Thyroid gland (tissue), 4 donors: ENCODE data around the gene SETMAR.

ENCODE experiments used
- CTCF ChIP-seq, 6 experiments: fragments of 200-600 bp in 3 of 6; fragments of 450-650 bp in 3 of 6; sonication (generic) in 3 of 6; IDR thresholded peaks; one replicate each; pipeline ENCODE4 v1.5.1; 2016 to 2019; ENCODE audit warnings: antibody characterized with exemption in 6 of 6, mild to moderate bottlenecking in 2 of 6, inconsistent platforms in 1 of 6, moderate library complexity in 1 of 6
- POLR2A ChIP-seq, 2 donors: fragments of 450-650 bp; IDR thresholded peaks; one replicate each; pipeline ENCODE4 v1.6.1; 2017; ENCODE audit warnings: antibody characterized with exemption in 2 of 2, mild to moderate bottlenecking in 2 of 2, moderate library complexity in 1 of 2

GRCh38 chr3:4270720-4271119, 32.4 kb upstream of the SETMAR start:
- TF ChIP-seq CTCF (IDR thresholded peaks at IDR 0.05) (no peak), POLR2A (IDR thresholded peaks at IDR 0.05) (no peak)
